Panc1 (cell line): ENCODE measurements around the gene TIGAR. TPM values are rescaled to one million over a fixed set of nuclear protein-coding genes. Genes with fewer than 3 reads are reported as not detected.

Source experiments
- ATAC-seq: fragments of 200-7000 bp; cut with Tn5 transposase; 2 replicates; pipeline ENCODE4 v1.9.1; 2020; ENCODE audit warnings: mild to moderate bottlenecking, moderate library complexity
- BruUV-seq: library from RNA; stranded (reverse); fragments of 400-500 nt; replicated peaks from 2 replicates; lab custom pipeline; 2021; lab: Mats Ljungman, UMichigan
- CTCF ChIA-PET: fragments of 300-600 bp; sonication (Branson Sonifier 250); formaldehyde crosslinking; loops from one replicate; lab custom pipeline; 2022; ENCODE audit warnings: antibody characterized with exemption; lab: Charles Lee
- POLR2A ChIA-PET: fragments of 300-600 bp; sonication (Branson Sonifier 250); formaldehyde crosslinking; loops from one replicate; lab custom pipeline; 2022; ENCODE audit warnings: antibody characterized with exemption; lab: Charles Lee
- DNase-seq: peaks from one replicate; pipeline ENCODE4 v3.0.0-alpha.2; 2010; ENCODE audit warnings: low read depth, low spot score
- H3K27ac ChIP-seq: 2 replicates; pipeline ENCODE4 v1.5.1; 2011; ENCODE audit warnings: mild to moderate bottlenecking, low read length, inconsistent platforms
- H3K27me3 ChIP-seq: fragments of 200-500 bp; sonication (Bioruptor generic); 2 replicates; pipeline ENCODE4 v1.6.0; 2014; ENCODE audit warnings: low read length, inconsistent platforms; ENCODE audit not compliant: control insufficient read depth, insufficient read depth
- H3K36me3 ChIP-seq: fragments of 200-500 bp; sonication (Bioruptor generic); 2 replicates; pipeline ENCODE4 v1.5.1; 2014; ENCODE audit warnings: inconsistent platforms, mild to moderate bottlenecking, low read length, moderate library complexity; ENCODE audit not compliant: control insufficient read depth, insufficient read depth
- H3K4me1 ChIP-seq: 2 replicates; pipeline ENCODE4 v1.5.1; 2011; ENCODE audit warnings: inconsistent platforms, mild to moderate bottlenecking, low read length, moderate library complexity; ENCODE audit not compliant: control insufficient read depth, insufficient read depth
- H3K4me3 ChIP-seq, 2 experiments: 2 replicates each; pipeline ENCODE4 v1.5.1; 2011 to 2012; ENCODE audit warnings: low read depth in 2 of 2, low read length in 2 of 2, mild to moderate bottlenecking in 2 of 2, inconsistent platforms in 1 of 2, moderate library complexity in 1 of 2
- H3K9me3 ChIP-seq: fragments of 200-500 bp; sonication (Bioruptor generic); 2 replicates; pipeline ENCODE4 v1.5.1; 2014; ENCODE audit warnings: low read depth, mild to moderate bottlenecking, inconsistent platforms, low read length, moderate library complexity; ENCODE audit not compliant: control insufficient read depth, insufficient read depth
- POLR2AphosphoS5 ChIP-seq: IDR thresholded peaks from 2 replicates; pipeline ENCODE4 v1.6.1; 2012; ENCODE audit warnings: mild to moderate bottlenecking, low read depth, low read length, moderate library complexity
- REST ChIP-seq, 2 experiments: IDR thresholded peaks; 2 replicates each; pipeline ENCODE4 v1.6.1; 2011 to 2012; ENCODE audit warnings: low read depth in 2 of 2, control low read depth in 1 of 2, low read length in 1 of 2, mild to moderate bottlenecking in 1 of 2, moderate library complexity in 1 of 2; ENCODE audit not compliant: insufficient read depth in 1 of 2
- SIN3A ChIP-seq: IDR thresholded peaks from 2 replicates; pipeline ENCODE4 v1.6.1; 2012; ENCODE audit warnings: low read depth, mild to moderate bottlenecking, low read length, moderate library complexity, borderline replicate concordance; ENCODE audit not compliant: insufficient read depth
- TCF7L2 ChIP-seq: IDR thresholded peaks from 2 replicates; pipeline ENCODE4 v1.6.1; 2011; ENCODE audit warnings: mild to moderate bottlenecking, low read depth, low read length, inconsistent platforms
- in situ Hi-C: cut with HindIII; loops from 2 replicates; pipeline ENCODE4 v1.10.0; 2016; ENCODE audit warnings: low sequenced_read_pairs, low pct_unique_long_range_greater_than_20kb
- intact Hi-C: fragments of 100-400 bp; cut with micrococcal nuclease; formaldehyde crosslinking; loops from one replicate; pipeline ENCODE4 v1.10.0; 2022; ENCODE audit not compliant: unreplicated experiment
- total RNA-seq: library from RNA; stranded (reverse); gene quantifications from one replicate; pipeline ENCODE4 v1.2.1, GENCODE V29; 2021; ENCODE audit not compliant: unreplicated experiment
- TF ChIP-seq, protein P1 (sequence below): fragments of 450-650 bp; IDR thresholded peaks from 2 replicates; pipeline ENCODE4 v1.5.1; 2017; ENCODE audit warnings: mild to moderate bottlenecking

Gene TIGAR
- total RNA-seq, 1 experiment from 2014 or later = 17.4 TPM

GRCh38 chr12:4282103-4282891 lies 38.7 kb upstream of the TIGAR start:
- no peaks in the 10 kb centered on the region; the same call in 1 of the 2 replicates for H3K27me3 ChIP-seq
- POLR2A ChIA-PET = no interaction called here

GRCh38 chr12:4282892-4283511 lies 38.0 kb upstream of the TIGAR start:
- no peak for TF ChIP-seq SIN3A
- no peak for TF ChIP-seq REST (IDR thresholded peaks at IDR 0.05; ENCODE audit: insufficient read depth in 1 of 2, low read depth in 2 of 2, low read length in 1 of 2)
- TF ChIP-seq POLR2AphosphoS5 = no peak
- TF ChIP-seq TCF7L2 = no peak
- TF ChIP-seq, protein P1, sequence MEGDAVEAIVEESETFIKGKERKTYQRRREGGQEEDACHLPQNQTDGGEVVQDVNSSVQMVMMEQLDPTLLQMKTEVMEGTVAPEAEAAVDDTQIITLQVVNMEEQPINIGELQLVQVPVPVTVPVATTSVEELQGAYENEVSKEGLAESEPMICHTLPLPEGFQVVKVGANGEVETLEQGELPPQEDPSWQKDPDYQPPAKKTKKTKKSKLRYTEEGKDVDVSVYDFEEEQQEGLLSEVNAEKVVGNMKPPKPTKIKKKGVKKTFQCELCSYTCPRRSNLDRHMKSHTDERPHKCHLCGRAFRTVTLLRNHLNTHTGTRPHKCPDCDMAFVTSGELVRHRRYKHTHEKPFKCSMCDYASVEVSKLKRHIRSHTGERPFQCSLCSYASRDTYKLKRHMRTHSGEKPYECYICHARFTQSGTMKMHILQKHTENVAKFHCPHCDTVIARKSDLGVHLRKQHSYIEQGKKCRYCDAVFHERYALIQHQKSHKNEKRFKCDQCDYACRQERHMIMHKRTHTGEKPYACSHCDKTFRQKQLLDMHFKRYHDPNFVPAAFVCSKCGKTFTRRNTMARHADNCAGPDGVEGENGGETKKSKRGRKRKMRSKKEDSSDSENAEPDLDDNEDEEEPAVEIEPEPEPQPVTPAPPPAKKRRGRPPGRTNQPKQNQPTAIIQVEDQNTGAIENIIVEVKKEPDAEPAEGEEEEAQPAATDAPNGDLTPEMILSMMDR = no peak
- H3K27me3 ChIP-seq = no peaks in the 10 kb centered on the region
- DNase-seq (no peak), ATAC-seq (no peak)
- no peak overlapping the region for H3K4me3 ChIP-seq
- H3K4me1 ChIP-seq = no peaks in the 10 kb centered on the region
- CTCF ChIA-PET = no interaction called here
- intact Hi-C loops (no loop called here), in situ Hi-C loops (no loop called here)
- no TSS peak for BruUV-seq
- POLR2A ChIA-PET = no interaction called here
- H3K9me3 ChIP-seq = no peaks in the 10 kb centered on the region
- no peaks in the 10 kb centered on the region for H3K36me3 ChIP-seq
- no peak overlapping the region for H3K27ac ChIP-seq

More at GRCh38 chr12:4282103-4282891, 38.7 kb upstream of the TIGAR start:
- CTCF ChIA-PET = no interaction called here
- H3K4me3 ChIP-seq = no peak overlapping the region
- BruUV-seq = no TSS peak
- DNase-seq (no peak), ATAC-seq (no peak)
- no peak for TF ChIP-seq POLR2AphosphoS5
- no peak for TF ChIP-seq SIN3A
- TF ChIP-seq, protein P1 = no peak
- no peak for TF ChIP-seq REST (IDR thresholded peaks at IDR 0.05; ENCODE audit: insufficient read depth in 1 of 2, low read depth in 2 of 2, low read length in 1 of 2)
- TF ChIP-seq TCF7L2 = no peak
- no peaks in the 10 kb centered on the region for H3K36me3 ChIP-seq
- intact Hi-C loops = no loop called here
- no peak overlapping the region for H3K27ac ChIP-seq
- in situ Hi-C loops = no loop called here
- H3K9me3 ChIP-seq = no peaks in the 10 kb centered on the region
- no peaks in the 10 kb centered on the region for H3K4me1 ChIP-seq
